Osteocyte (in vitro differentiated cells): Measurements from ENCODE around the gene TIGAR. TPM values are rescaled to one million over a fixed set of nuclear protein-coding genes. Genes with fewer than 3 reads are reported as not detected.

Source experiments
- DNase-seq: peaks from one replicate; pipeline ENCODE4 v3.0.0; 2021; ENCODE audit warnings: mixed read lengths; ENCODE audit not compliant: unreplicated experiment; ENCODE audit errors: extremely low spot score
- H3K27ac Mint-ChIP-seq: one replicate; pipeline ENCODE4 v1.8.0; 2021; ENCODE audit warnings: mild to moderate bottlenecking, mixed read lengths; ENCODE audit not compliant: unreplicated experiment
- H3K27me3 Mint-ChIP-seq: one replicate; pipeline ENCODE4 v1.8.0; 2021; ENCODE audit warnings: mixed read lengths; ENCODE audit not compliant: unreplicated experiment
- H3K36me3 Mint-ChIP-seq: one replicate; pipeline ENCODE4 v1.8.0; 2021; ENCODE audit warnings: mixed read lengths; ENCODE audit not compliant: unreplicated experiment
- H3K4me1 Mint-ChIP-seq: one replicate; pipeline ENCODE4 v1.8.0; 2021; ENCODE audit warnings: mixed read lengths; ENCODE audit not compliant: unreplicated experiment
- H3K4me3 Mint-ChIP-seq: one replicate; pipeline ENCODE4 v1.8.0; 2021; ENCODE audit warnings: mild to moderate bottlenecking, moderate library complexity, mixed read lengths; ENCODE audit not compliant: unreplicated experiment
- H3K9me3 Mint-ChIP-seq: one replicate; pipeline ENCODE4 v1.8.0; 2021; ENCODE audit warnings: mixed read lengths; ENCODE audit not compliant: unreplicated experiment
- CTCF ChIP-seq: fragments of 200-600 bp; sonication (generic); IDR thresholded peaks from 2 replicates; pipeline ENCODE4 v1.5.0; 2021; ENCODE audit warnings: antibody characterized with exemption, mild to moderate bottlenecking, moderate library complexity
- total RNA-seq: library from RNA; stranded (reverse); gene quantifications from 2 replicates; pipeline ENCODE4 v1.2.1, GENCODE V29; 2021

TIGAR gene
- total RNA-seq, 1 donor from 2014 or later, result 16.6 TPM

DNA sequence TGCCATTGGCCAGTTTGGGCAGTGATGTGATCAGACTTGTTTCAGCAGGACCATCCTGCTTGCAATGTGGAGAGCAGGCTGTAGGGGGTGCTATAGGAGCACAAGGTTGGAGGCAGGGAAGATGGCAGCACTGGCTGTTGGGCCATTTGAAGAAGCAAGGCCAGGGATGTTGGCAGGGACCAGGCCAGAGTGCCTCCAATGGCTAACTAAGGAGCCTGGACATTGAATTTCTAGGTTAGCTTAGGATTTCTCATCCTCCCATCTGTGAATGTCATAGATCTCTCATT, 35.0 kb downstream of the TIGAR start:
- TF ChIP-seq CTCF, result peak; percentile 43

GRCh38 chr12:4366090-4366489, 45.1 kb downstream of the TIGAR start:
- H3K4me1 Mint-ChIP-seq, result no peaks in the 10 kb centered on the region
- no peaks in the 10 kb centered on the region for H3K36me3 Mint-ChIP-seq
- DNase-seq, result no peak
- H3K4me3 Mint-ChIP-seq, result no peak overlapping the region
- no peaks in the 10 kb centered on the region for H3K9me3 Mint-ChIP-seq
- H3K27ac Mint-ChIP-seq, result no peak overlapping the region
- no peak for TF ChIP-seq CTCF
- peaks cover 45% of the 10 kb centered on the region for H3K27me3 Mint-ChIP-seq

More for the DNA sequence above, 35.0 kb downstream of the TIGAR start:
- Mint-ChIP-seq H3K4me3 (no peak overlapping the region), H3K9me3 (peaks cover 16% of the 10 kb centered on the region), H3K4me1 (no peaks in the 10 kb centered on the region), H3K27me3 (no peaks in the 10 kb centered on the region), H3K36me3 (peaks cover 14% of the 10 kb centered on the region), H3K27ac (no peak overlapping the region)
- no peak for DNase-seq

- no peaks in the 10 kb centered on the region for H3K4me1 Mint-ChIP-seq
- H3K27me3 Mint-ChIP-seq, result peaks cover 48% of the 10 kb centered on the region
- no peak overlapping the region for H3K27ac Mint-ChIP-seq
- DNase-seq, result no peak
- no peak overlapping the region for H3K4me3 Mint-ChIP-seq
- no peak for TF ChIP-seq CTCF
- no peaks in the 10 kb centered on the region for H3K36me3 Mint-ChIP-seq
- no peaks in the 10 kb centered on the region for H3K9me3 Mint-ChIP-seq
Measured at GRCh38 chr12:4369548-4369947, 48.5 kb downstream of the TIGAR start.

- Mint-ChIP-seq H3K36me3 (no peaks in the 10 kb centered on the region), H3K4me1 (no peaks in the 10 kb centered on the region), H3K4me3 (no peak overlapping the region), H3K27me3 (peaks cover 44% of the 10 kb centered on the region), H3K9me3 (no peaks in the 10 kb centered on the region), H3K27ac (no peak overlapping the region)
- DNase-seq, result no peak
- TF ChIP-seq CTCF, result no peak
Measured at GRCh38 chr12:4370265-4370664, 49.3 kb downstream of the TIGAR start.

DNA sequence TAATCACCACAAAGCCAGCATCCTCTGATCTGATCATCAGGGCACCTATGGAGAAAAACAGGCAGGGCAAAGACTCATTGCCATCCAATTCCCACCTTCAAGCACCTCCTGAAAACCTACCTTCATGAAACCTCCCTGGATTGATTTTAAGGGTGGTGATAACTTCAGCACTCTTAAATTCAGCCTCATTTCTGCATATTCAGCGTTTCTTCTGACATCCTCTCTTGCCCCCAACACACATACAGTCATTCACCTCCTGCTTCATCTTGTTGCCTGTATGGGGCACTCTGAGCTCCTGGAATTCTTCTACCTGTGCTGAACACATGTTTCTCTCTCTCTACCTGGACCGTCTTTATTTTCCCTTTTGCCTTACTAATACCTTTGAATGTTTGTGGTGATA, 51.6 kb downstream of the TIGAR start:
- DNase-seq, result no peak
- no peak overlapping the region for H3K4me3 Mint-ChIP-seq
- no peak overlapping the region for H3K27ac Mint-ChIP-seq
- no peaks in the 10 kb centered on the region for H3K4me1 Mint-ChIP-seq
- peaks cover 36% of the 10 kb centered on the region for H3K27me3 Mint-ChIP-seq
- H3K9me3 Mint-ChIP-seq, result no peaks in the 10 kb centered on the region
- H3K36me3 Mint-ChIP-seq, result no peaks in the 10 kb centered on the region
- no peak for TF ChIP-seq CTCF
